Caki2 (cell line): ENCODE measurements around the gene PIGX. TPM values are rescaled to one million over a fixed set of nuclear protein-coding genes. Genes with fewer than 3 reads are reported as not detected.

Experiments used
- DNase-seq: peaks from one replicate; pipeline ENCODE4 v3.0.0-alpha.2; 2015; ENCODE audit warnings: low read depth
- in situ Hi-C: cut with HindIII; loops from 2 replicates; pipeline ENCODE4 v1.10.0; 2016; ENCODE audit warnings: low sequenced_read_pairs, low pct_unique_long_range_greater_than_20kb, mixed read lengths
- total RNA-seq: library from RNA; depleted of rRNA; stranded (reverse); fragments of >200 nt; shearing (Covaris generic); gene quantifications from 2 replicates; pipeline ENCODE4 v1.2.3, GENCODE V29; 2014; ENCODE audit warnings: low replicate concordance; rRNA removed

PIGX gene
- total RNA-seq, result 43.5 and 77.7 TPM in 2 replicates

DNA sequence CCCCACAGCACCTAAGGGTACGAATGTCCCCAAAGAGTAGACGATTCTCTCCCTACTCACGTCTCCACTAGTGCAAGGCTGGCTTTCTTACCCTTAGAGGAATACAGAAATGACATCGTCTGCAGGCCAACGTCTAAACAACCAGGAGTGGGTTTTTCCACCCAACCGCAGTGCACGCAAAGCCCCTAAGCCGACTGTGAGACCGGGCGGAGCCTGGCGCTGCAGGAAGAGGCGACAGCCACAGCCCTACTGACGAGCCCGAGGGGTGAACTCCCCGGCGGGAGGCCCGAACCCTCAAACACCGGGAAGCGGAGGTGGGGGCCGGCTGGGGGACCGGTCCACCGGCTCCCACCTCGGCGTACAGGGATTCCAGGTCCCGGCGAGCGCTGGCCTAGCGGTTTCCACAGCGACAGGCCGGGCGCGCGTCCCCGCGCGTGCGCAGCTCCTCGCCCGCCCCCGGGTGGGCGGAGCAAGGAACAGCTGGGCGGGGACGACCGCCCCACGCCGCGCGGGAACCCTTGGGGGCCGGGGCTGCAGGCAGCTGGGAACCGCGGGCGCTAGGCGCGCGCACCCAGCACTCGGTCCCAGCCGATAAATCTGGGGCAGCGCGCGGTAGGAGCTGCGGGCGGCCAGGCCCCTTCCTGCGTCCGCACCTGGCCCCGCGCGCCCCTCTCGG is at the start of gene PIGX, which contains the start of gene CEP19:
TSS of gene PIGX (plus strand) at position 540 of the 676 bp plus-strand sequence.
TSS of gene CEP19 (minus strand) at position 413 of the 676 bp plus-strand sequence. CDS start 3,593 bp downstream, outside the sequence.
- peak; percentile 85 for DNase-seq
- in situ Hi-C loops, result no loop called here

DNA sequence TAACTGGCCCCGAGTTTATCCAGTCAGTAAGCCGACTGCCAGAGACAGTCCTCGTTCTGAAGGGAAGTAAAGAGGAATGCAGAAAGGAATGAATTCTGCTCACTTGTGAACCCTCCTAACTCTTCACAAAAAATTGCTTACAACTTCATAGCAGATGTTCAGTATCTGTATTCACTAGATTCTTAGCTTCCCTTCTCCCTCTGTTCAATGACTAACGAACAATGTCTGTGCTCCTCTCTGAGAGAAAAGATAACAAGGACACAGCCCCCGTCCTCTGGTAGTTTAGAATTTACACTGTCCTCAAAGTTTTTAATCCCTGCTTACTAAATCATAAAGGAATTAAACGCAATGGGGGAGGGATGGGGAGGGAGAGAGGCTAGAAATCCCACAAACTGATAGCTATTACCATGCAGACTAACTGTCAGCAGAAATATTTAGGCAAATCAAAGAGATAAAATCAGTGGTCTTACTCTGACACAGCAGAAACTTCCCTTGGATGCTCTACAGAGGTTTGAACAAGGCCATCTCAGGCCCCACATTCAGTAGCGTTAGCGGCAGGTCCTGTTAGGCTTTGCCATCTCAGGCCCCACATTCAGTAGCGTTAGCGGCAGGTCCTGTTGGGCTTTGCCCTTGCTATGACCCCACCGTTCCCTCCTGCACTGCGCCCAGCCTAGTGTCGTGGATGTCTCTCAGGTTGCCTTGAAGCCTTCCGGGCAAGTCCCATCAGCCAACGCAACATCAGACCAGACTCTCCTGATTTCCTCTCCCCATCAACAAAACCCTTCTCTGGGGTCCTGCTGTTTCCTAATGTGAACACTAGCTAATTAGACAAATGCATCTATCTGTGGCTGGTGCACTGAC is 49.2 kb upstream of the PIGX start:
- DNase-seq, result no peak
- in situ Hi-C loops, result no loop called here

GRCh38 chr3:196666001-196666867 is 45.9 kb upstream of the PIGX start:
- in situ Hi-C loops, result no loop called here
- DNase-seq, result peak; percentile 87

- no peak for DNase-seq
- in situ Hi-C loops, result no loop called here
These were observed 44.9 kb upstream of the PIGX start for GRCh38 chr3:196667056-196667825.

GRCh38 chr3:196670339-196670738 is 41.8 kb upstream of the PIGX start:
- no peak for DNase-seq
- in situ Hi-C loops, result no loop called here

- no peak for DNase-seq
- in situ Hi-C loops, result no loop called here
These were observed 38.5 kb upstream of the PIGX start for GRCh38 chr3:196673632-196674031.

DNA sequence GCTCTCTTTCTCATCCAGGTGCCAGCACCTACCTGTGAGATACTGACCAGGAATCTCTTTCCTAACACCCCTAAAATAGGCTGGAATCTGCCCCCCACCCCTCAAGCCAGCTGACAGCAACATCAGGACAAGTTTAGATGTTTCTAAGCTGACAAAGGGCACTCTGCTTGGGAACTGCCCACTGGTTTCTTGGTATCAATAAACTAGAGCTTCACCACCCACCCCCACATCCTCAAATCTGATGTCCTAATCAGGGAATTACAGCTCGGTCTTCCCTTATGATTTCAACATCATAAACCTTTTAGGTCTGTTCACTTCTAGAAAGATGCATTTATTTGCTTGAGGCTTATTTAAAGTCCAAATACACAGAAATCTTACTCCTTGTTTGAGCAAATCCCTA is 34.8 kb upstream of the PIGX start:
- in situ Hi-C loops, result no loop called here
- DNase-seq, result no peak

DNA sequence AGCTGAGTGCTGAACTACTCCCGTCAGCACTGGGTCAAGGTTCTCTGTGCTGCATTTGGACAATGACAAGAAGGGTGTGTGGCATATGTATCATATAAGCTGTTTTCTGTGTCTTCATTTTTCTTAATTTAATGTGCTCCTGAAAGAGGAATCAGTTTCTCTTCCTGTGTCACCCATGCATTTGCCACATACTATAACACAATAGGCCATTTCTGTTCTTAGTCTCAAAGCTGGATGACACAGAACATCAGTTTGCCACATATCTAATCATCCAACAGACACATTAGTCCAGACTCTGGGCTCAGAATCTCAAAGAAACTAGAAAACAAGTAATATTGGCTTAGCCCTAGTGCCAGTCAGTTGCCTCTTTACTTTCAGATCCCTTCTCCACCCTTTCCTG is 34.2 kb upstream of the PIGX start:
- in situ Hi-C loops, result no loop called here
- DNase-seq, result no peak

GRCh38 chr3:196684548-196685407 is 27.4 kb upstream of the PIGX start:
- DNase-seq, result peak; percentile 66
- in situ Hi-C loops, result no loop called here

GRCh38 chr3:196686436-196686835 is 25.7 kb upstream of the PIGX start:
- in situ Hi-C loops, result no loop called here

GRCh38 chr3:196688349-196688748 is 23.8 kb upstream of the PIGX start:
- DNase-seq, result no peak
- in situ Hi-C loops, result no loop called here

More at GRCh38 chr3:196686436-196686835, 25.7 kb upstream of the PIGX start:
- no peak for DNase-seq

- no peak for DNase-seq
- in situ Hi-C loops, result no loop called here
These were observed 22.1 kb upstream of the PIGX start for GRCh38 chr3:196689941-196690660.

DNA sequence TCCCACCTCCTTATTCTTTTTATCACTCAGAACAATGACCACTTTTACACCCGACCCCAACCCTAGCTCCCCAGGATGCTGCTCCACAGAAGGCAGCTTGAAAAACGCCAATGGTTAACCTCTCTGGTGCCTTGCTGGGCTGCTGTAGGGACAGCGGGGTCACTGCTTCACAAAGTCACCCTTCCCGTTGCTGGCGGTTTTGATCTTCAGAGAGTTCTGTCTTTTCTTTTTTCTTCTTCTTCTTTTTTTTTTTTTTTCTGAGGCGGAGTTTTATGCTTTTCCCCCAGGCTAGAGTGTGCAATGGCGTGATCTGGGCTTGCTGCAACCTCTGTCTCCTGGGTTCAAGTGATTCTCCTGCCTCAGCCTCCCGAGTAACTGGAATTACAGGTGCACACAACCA is 20.8 kb upstream of the PIGX start:
- in situ Hi-C loops, result no loop called here
- DNase-seq, result no peak

DNA sequence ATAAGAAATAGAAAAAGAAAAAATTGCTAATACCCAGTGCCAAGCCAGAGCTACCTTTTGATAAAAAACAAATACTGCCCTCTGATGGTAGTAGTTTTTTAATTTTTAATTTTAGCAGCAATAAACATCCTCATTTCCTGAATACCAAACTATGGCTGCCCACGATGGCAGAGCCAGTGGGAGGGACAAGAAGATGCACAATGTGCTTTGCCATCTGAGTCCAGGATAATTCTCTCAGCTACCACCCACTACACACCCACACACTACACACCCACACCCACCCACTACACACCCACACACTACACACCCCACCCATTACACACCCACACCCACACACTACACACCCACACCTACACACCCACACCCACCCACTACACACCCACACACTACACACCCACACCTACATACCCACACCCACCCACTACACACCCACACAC is 18.0 kb upstream of the PIGX start:
- in situ Hi-C loops, result no loop called here

DNA sequence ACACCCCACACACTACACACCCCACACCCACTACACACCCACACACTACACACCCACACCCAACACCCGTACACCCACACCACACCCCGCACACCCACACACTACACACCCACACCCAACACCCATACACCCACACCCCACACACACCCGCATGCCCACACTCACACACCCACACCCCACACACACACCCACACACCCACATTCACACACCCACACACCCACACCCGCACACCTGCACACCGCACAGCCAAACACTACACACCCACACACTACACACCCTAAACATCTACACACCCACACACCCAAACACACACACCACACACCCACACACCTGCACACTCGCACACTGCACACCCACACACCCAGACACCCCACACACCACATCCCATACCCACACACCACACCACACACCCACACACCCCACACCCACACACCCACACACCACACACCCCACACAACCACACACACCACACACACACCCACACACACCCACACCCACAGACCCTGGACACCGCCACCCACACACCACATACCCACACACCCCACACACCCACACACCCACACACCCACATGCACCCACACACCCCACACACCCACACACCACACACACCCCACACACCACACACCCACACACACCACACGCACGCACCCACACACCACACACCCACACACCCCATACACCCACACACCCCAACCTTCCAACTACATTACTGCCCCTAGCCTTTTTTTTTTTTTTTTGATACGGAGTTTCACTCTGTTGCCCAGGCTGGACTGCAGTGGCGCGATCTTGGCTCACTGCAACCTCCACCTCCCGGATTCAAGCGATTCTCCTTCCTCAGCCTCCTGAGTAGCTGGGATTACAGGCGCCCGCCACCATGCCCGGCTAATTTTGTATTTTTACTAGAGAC is 17.0 kb upstream of the PIGX start:
- no peak for DNase-seq
- in situ Hi-C loops, result no loop called here

More for the DNA sequence above, 18.0 kb upstream of the PIGX start:
- DNase-seq, result no peak
